Left ventricle myocardium superior (tissue), 1 donor: ENCODE measurements around the gene CYTH1. TPM values are rescaled to one million over a fixed set of nuclear protein-coding genes. Genes with fewer than 3 reads are reported as not detected.

ENCODE experiments used
- ATAC-seq: fragments of 200-7000 bp; cut with Tn5 transposase; one replicate; pipeline ENCODE4 v1.9.1; 2020; ENCODE audit warnings: mild to moderate bottlenecking, moderate library complexity
- DNase-seq: peaks from one replicate; pipeline ENCODE4 v3.0.0-alpha.2; 2020
- intact Hi-C: fragments of 100-400 bp; cut with micrococcal nuclease; formaldehyde crosslinking; loops from one replicate; pipeline ENCODE4 v1.11.0; 2022
- long read RNA-seq: library from polyadenylated mRNA; unstranded; transcript quantifications from one replicate; pipeline ENCODE4 v2.0.0, GENCODE V29; 2021
- total RNA-seq: library from RNA; stranded (reverse); fragmentation: NEBNext Ultra II Directional; extraction: Animal tissue kit (Norgen Biotek cat#: 25700); gene quantifications from one replicate; pipeline ENCODE4 v1.2.1, GENCODE V29; 2021
- donor health status: DM: no; HTN: yes; CAD: no; lungs with severe emphysema.

Gene CYTH1
- 38.0 TPM for total RNA-seq
- long read RNA-seq, full-length matches to known transcripts: 16 of 25 reads
- long read RNA-seq, partial matches to known transcripts: 6 of 25 reads
- long read RNA-seq, other reads (novel, unspliced or antisense): 3 of 25 reads

DNA sequence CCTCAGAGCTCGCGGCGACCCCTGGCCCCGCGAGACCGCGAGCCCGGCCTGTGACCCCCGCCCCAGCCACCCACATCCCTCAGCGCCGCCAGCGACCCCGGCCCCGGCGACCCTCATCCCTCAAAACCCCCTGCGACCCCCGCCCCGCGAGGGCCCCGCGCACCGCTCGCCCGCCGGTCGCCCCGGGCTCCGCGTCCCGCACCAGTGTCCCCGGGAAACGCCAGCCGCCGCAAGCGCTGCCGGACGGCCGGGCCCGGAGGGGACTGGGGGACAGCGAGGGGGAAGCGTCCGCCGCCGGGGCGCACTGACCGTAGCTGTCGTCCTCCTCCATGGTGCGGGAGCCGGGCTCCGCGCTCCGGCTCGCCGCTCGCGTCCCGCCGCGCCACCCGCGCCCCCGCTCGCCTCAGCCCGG, at the start of gene CYTH1:
TSS of gene CYTH1 (minus strand) at position 381 of the 412 bp plus-strand sequence. CDS start at position 331, 50 bp downstream.
- DNase-seq (no peak), ATAC-seq (no peak)
- intact Hi-C loops: no loop called here

DNA sequence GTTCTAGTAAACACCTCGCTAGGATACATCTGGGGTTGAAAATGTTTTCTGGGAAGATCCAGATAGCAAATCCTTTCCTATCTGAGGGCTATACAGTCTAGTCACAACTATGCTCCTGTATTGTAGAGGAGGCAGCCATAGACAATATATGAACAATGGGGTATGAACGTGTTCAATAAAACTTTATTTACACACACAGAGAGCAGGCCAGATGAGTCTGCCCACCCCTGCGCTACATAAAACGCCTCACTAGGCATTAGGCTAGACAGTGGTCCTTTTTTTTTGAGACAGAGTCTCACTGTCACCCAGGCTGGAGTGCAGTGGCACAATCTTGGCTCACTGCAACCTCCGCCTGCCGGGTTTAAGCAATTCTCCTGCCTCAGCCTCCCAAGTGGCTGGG, 47.4 kb upstream of the CYTH1 start:
- ATAC-seq (no peak), DNase-seq (no peak)
- intact Hi-C loops: no loop called here

DNA sequence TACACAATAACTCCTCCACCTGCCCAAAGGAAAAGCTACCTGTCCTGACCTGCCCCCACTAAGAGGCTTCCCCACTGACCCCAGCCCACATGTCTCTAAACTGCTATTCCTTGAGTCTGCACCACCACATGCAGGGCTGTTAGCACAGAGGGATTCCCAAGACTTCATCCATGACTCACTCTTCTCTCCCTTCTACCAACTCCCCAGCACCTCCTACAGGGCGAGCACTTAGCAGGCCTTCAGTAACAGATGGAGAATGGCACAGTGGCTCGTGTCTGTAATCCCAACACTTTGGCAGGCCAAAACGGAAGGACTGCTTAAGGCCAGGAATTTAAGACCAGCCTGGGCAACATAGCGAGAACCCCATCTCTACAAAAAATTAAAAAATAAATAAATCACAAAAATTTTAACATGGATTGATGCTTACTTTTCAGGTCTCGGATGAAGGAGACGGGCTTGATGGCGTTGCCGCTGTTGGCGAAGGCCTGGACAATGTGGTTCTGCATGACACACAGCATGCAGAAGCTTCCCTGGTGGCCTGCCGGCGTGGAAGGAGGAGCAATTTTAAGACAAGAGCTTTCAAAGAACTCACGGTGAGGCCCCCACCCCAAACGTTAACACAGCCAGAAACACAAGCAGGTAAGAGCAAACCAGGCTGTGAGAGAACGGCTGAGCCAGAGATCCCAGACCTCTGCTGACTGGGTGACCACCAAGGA, 46.6 kb upstream of the CYTH1 start:
- DNase-seq (no peak), ATAC-seq (no peak)
- intact Hi-C loops: no loop called here

GRCh38 chr17:78826836-78827509, 44.9 kb upstream of the CYTH1 start:
- DNase-seq: no peak
- intact Hi-C loops: no loop called here
- peak; percentile 43 for ATAC-seq

DNA sequence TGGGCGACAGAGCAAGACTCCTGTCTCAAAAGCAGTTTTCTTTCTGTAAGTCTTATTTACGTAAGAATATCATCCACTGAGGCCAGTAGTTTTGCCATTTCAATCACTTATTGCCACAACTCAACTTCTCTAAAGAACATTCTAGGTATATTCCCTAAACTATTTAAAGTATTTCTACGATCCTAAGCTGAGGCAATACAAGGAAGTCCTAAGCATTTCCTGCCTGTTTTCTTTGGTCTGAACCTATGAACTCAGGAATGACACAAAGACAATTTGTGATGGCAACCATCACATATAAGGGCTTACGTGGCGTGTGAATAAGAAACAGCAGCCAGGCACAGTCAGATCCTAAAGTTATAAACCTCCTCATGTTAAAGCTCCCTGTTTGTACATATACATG, 44.3 kb upstream of the CYTH1 start:
- no peak for ATAC-seq
- DNase-seq: no peak
- intact Hi-C loops: no loop called here

DNA sequence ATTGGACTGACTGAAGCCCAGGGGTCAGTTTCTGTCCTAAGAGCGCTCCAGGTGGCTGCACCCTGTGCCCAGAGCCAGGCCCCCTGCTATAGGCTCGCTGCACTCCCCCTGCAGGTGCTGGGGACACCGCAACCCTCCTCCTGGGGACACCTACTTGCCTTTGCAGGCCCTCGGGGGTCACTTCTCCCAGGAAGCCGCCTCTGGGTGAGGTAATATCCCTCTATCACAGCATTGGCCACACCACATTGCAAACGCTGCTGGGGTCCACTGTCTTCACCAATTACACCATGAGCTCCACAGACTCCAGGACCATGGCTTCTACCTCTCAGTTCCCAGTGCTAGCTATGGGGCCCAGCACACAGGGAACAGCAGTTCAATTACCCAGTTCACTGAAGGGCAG, 43.6 kb upstream of the CYTH1 start:
- no peak for ATAC-seq
- intact Hi-C loops: no loop called here
- no peak for DNase-seq

DNA sequence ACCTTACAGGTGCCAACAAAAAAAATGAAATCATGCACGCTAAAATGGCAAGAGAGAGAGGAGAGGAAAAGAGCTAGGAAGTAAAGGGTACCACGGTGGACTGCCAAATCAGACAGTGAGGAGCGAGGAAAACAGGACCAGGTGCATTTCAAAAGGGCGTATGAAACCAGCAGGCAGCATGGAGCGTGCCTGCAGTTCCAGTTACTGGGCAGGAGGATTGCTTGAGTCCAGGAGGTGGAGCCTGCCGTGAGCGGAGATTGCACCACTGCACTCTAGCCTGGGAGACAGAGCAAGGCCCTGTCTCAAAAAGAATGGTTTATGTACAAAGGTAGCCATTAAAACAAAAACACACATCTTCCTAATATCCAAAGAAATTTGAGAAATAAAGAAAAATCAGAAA, 42.2 kb upstream of the CYTH1 start:
- intact Hi-C loops: no loop called here
- no peak for ATAC-seq
- no peak for DNase-seq

- no peak for DNase-seq
- ATAC-seq: no peak
- intact Hi-C loops: no loop called here
Measured at GRCh38 chr17:78823282-78824046, 41.4 kb upstream of the CYTH1 start.

GRCh38 chr17:78822552-78822951, 40.5 kb upstream of the CYTH1 start:
- ATAC-seq (no peak), DNase-seq (no peak)
- intact Hi-C loops: no loop called here

- DNase-seq (no peak), ATAC-seq (no peak)
- intact Hi-C loops: no loop called here
Measured at GRCh38 chr17:78821961-78822360, 39.9 kb upstream of the CYTH1 start.

GRCh38 chr17:78820841-78821240, 38.8 kb upstream of the CYTH1 start:
- no peak for DNase-seq
- intact Hi-C loops: no loop called here
- ATAC-seq: no peak

GRCh38 chr17:78819806-78820792, 38.0 kb upstream of the CYTH1 start:
- peak; percentile 36 for ATAC-seq
- DNase-seq: no peak
- intact Hi-C loops: no loop called here

DNA sequence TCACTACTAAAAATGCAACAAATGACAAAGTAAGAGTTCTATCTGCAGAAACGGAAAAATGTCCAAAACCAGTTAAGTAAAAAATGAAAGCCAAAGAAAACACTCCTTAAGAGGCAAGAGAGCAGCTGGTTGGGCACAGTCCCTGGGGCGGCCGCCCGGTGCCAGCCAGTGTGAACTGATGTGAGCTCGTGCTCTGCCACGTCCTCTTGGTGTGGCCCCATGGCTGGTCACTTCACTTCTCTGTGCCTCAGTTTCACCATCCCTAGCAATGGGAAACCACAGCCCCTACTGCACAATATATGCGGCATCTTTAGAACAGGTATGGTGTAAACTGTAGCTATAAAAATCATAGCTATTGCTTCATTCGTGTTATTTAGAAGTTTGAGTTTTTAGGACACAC, 37.3 kb upstream of the CYTH1 start:
- ATAC-seq: no peak
- no peak for DNase-seq
- intact Hi-C loops: no loop called here

GRCh38 chr17:78818932-78819331, 36.9 kb upstream of the CYTH1 start:
- no peak for DNase-seq

DNA sequence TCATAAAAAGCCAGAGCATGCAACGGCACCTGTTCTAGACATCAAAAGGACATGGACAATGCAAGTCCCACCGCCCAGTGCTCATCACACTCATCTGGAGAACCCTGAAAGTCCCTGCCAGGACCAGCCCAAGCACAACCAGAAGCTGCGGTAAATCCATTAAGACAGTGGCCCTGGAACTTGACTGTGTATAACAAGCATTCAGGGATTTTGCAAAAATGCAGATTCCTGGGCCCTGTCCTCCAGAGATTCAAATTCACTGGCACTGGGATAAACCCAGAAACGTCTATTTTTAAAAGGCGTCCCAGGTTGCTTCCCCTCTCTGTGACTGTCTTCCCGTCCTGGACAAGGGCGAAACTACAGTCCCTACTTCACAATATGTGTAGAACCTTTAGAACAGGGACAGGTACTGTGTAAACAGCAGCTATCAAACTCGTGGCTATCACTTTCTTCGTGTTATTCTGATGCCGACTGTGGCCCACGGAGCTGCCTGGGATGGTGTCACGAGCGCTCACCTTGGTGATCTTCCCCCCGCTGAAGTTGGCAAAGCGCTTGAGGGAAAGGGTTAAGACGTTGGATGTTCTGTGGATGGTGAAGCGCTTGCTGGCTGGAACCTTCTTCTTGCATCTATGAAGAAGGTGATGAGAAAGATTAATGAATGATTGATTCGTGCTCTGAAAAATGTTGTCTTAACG, 36.2 kb upstream of the CYTH1 start:
- DNase-seq: no peak
- intact Hi-C loops: no loop called here

More at GRCh38 chr17:78818932-78819331, 36.9 kb upstream of the CYTH1 start:
- ATAC-seq: peak; percentile 36
- intact Hi-C loops: no loop called here

DNA sequence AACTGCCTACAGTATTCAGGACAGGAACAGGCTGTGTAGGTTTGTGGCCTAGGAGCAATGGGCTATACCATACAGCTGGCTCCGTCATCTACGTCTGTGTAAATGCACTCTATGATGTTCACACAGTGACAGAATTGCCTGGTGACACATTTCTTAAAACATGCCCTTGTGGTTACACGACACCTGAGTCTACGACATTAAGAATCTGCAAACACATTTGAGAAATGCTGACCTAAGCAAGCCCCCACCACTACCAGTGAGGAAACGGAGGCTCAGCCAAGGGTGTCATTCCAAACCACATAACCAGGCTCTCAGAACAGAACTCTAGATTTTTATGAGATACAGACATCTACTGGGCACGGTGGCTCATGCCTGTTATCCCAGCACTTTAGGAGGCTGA, 35.0 kb upstream of the CYTH1 start:
- intact Hi-C loops: no loop called here
- DNase-seq: no peak
- ATAC-seq: no peak

More for the DNA sequence above, 36.2 kb upstream of the CYTH1 start:
- no peak for ATAC-seq

GRCh38 chr17:78815696-78816095, 33.6 kb upstream of the CYTH1 start:
- no peak for ATAC-seq
- intact Hi-C loops: no loop called here
- DNase-seq: no peak

DNA sequence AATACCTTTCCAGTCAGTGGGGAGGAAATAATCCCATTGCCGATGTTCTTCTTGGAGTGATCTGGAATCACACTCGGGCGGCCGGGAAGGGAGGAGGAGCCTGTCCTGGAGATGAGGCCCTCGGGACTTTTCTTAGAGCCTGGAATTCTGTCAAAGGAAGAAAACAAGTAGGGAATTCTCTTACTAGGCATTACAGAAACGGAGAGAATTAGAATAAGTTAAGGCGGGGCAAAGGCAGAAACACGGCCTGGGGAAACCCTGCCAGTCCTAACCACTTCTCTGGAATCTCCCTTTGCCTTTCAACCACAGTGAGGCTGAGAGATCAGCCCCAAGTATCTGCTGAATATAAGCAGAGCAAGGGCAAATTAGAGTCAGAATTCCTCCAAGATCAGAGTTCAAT, 30.8 kb upstream of the CYTH1 start:
- ATAC-seq (peak; percentile 73), DNase-seq (peak; percentile 53)
- intact Hi-C loops: no loop called here
